Measurements from ENCODE around the gene RNF151. TPM values are rescaled to one million over a fixed set of nuclear protein-coding genes. Genes with fewer than 3 reads are reported as not detected.
"Not testable (repeated sequence)": the region's sequence is repeated elsewhere in the genome, so short reads cannot be mapped to it uniquely, and the experiment has no call there.

RNF151 gene
- total and polyA plus RNA-seq, 10 donors = 0.16 to 0.26 (median 0.17) TPM; not detected in 7

- no peaks in the 10 kb centered on the region for H3K9me3 ChIP-seq
- 77 to 89% (median 88%) methylated on average over 6 to 19 of the region's 19 CpGs for WGBS, 5 donors
- no peak overlapping the region for H3K4me3 ChIP-seq
- H3K36me3 ChIP-seq = no peaks in the 10 kb centered on the region
- no peak overlapping the region for H3K27ac ChIP-seq
- DNase-seq = no peak
- H3K4me1 ChIP-seq = no peaks in the 10 kb centered on the region
- H3K27me3 ChIP-seq (replicated peaks in 1 of 7) = peaks cover 0 to 10% (median 0%) of the 10 kb centered on the region in 7 donors
- TF ChIP-seq POLR2AphosphoS5 (IDR thresholded peaks at IDR 0.05) (no peak), POLR2A (IDR thresholded peaks at IDR 0.05) (no peak)
- TF ChIP-seq, protein P1, sequence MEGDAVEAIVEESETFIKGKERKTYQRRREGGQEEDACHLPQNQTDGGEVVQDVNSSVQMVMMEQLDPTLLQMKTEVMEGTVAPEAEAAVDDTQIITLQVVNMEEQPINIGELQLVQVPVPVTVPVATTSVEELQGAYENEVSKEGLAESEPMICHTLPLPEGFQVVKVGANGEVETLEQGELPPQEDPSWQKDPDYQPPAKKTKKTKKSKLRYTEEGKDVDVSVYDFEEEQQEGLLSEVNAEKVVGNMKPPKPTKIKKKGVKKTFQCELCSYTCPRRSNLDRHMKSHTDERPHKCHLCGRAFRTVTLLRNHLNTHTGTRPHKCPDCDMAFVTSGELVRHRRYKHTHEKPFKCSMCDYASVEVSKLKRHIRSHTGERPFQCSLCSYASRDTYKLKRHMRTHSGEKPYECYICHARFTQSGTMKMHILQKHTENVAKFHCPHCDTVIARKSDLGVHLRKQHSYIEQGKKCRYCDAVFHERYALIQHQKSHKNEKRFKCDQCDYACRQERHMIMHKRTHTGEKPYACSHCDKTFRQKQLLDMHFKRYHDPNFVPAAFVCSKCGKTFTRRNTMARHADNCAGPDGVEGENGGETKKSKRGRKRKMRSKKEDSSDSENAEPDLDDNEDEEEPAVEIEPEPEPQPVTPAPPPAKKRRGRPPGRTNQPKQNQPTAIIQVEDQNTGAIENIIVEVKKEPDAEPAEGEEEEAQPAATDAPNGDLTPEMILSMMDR (IDR thresholded peaks at IDR 0.05 in 8 of 11, conservative IDR thresholded peaks at IDR 0.05 in 3 of 11) = no peak
- intact Hi-C loops (cut with DNase I; ENCODE audit: low total_unique reads) = no loop called here
These were observed 16.1 kb upstream of the RNF151 start for GRCh38 chr16:1950559-1950958.

- H3K9me3 ChIP-seq = no peaks in the 10 kb centered on the region
- H3K4me3 ChIP-seq = no peak overlapping the region
- peaks cover 0 to 10% (median 0%) of the 10 kb centered on the region in 7 donors for H3K27me3 ChIP-seq (replicated peaks in 1 of 7)
- DNase-seq = peak; percentile 69
- no peaks in the 10 kb centered on the region for H3K36me3 ChIP-seq
- WGBS, 5 donors = 83 to 90% (median 88%) methylated on average over 22 of the region's 22 CpGs
- H3K4me1 ChIP-seq = peaks cover 0 to 5% (median 2%) of the 10 kb centered on the region in 6 donors
- H3K27ac ChIP-seq = no peak overlapping the region
- intact Hi-C loops (cut with DNase I; ENCODE audit: low total_unique reads) = no loop called here
- TF ChIP-seq, protein P1 (IDR thresholded peaks at IDR 0.05 in 8 of 11, conservative IDR thresholded peaks at IDR 0.05 in 3 of 11) = no peak
- TF ChIP-seq POLR2AphosphoS5 (IDR thresholded peaks at IDR 0.05) (no peak), POLR2A (IDR thresholded peaks at IDR 0.05) (no peak)
These were observed 12.9 kb upstream of the RNF151 start for GRCh38 chr16:1953734-1954133.

DNA sequence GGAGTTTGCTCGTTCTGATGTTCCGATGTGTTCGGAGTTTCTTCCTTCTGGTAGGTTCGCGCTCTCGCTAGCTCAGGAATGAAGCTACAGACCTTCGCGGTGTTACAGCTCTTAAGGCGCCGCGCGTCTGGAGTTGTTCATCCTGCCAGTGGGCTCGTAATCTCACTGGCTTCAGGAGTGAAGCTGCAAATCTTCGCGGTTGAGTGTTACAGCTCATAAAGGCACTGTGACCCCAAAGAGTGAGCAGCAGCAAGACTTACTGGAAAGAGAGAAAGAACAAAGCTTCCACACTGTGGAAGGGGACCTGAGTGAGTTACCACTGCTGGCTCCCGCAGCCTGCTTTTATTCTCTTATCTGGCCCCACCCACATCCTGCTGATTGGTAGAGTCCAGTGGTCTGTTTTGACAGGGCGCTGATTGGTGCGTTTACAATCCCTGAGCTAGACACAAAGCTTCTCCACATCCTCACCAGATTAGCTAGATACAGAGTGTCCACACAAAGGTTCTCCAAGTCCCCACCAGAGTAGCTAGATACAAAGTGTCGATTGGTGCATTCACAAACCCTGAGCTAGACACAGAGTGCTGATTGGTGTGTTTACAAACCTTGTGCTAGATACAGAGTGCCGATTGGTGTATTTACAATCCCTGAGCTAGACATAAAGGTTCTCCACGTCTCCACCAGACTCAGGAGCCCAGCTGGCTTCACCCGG is 9.1 kb upstream of the RNF151 start:
- peaks cover 8 to 42% (median 38%) of the 10 kb centered on the region in 6 donors for H3K4me1 ChIP-seq
- intact Hi-C loops (cut with DNase I; ENCODE audit: low total_unique reads); DNase-seq; H3K9me3 ChIP-seq; H3K27ac ChIP-seq; H3K27me3 ChIP-seq (replicated peaks in 1 of 7); H3K4me3 ChIP-seq: not testable (repeated sequence)
- 83 to 93% (median 89%) methylated on average over 16 to 22 of the region's 22 CpGs for WGBS, 5 donors
- H3K36me3 ChIP-seq = peaks cover 0 to 20% (median 17%) of the 10 kb centered on the region in 6 donors

GRCh38 chr16:1958143-1958491 is 8.5 kb upstream of the RNF151 start:
- H3K27me3 ChIP-seq (replicated peaks in 1 of 7); H3K27ac ChIP-seq; DNase-seq; intact Hi-C loops (cut with DNase I; ENCODE audit: low total_unique reads); H3K4me3 ChIP-seq; H3K9me3 ChIP-seq: not testable (repeated sequence)
- peaks cover 0 to 25% (median 23%) of the 10 kb centered on the region in 6 donors for H3K36me3 ChIP-seq
- WGBS, 5 donors = 69 to 92% (median 75%) methylated on average over 14 to 30 of the region's 30 CpGs
- peaks cover 13 to 47% (median 43%) of the 10 kb centered on the region in 6 donors for H3K4me1 ChIP-seq

DNA sequence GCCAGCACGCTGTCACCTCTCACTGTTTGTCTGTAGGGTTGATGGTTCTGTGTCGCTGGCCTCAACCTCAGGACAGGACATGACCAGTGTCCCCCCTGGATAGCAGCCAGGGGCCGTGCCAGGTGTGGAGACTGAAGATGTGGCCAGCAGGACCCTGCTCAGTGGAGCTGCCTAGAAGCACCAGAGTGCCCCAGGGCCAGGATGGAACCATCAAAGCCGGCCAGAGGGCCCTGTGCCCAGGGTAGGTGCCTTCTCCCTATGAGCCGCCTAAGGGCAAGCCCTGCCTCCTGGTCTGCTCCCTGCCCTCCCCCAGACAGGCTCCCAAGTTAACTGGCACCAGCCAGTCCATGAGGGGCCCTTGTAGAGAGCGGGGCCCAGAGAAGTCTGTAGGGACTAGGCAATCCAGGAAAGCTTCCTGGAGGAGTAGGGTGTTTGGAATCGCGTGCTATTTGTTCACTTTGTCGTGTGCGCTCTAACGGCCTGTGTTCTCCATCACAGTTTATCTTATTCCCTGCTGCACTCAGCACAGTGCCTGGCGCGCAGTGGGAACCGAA is 7.9 kb upstream of the RNF151 start:
- intact Hi-C loops (cut with DNase I; ENCODE audit: low total_unique reads) = no loop called here
- Histone ChIP-seq H3K36me3 (peaks cover 0 to 32% (median 26%) of the 10 kb centered on the region in 6 donors), H3K9me3 (no peaks in the 10 kb centered on the region), H3K27ac (peak overlapping the region in 6 of 8 donors; percentile 82 to 99 (median 90)), H3K27me3 (replicated peaks in 1 of 7) (peaks cover 0 to 10% (median 0%) of the 10 kb centered on the region in 7 donors), H3K4me1 (peaks cover 20 to 54% (median 50%) of the 10 kb centered on the region in 6 donors), H3K4me3 (peak overlapping the region in 6 of 8 donors; percentile 66 to 95 (median 84))
- TF ChIP-seq, protein P1 (IDR thresholded peaks at IDR 0.05 in 8 of 11, conservative IDR thresholded peaks at IDR 0.05 in 3 of 11) = no peak
- TF ChIP-seq POLR2A (IDR thresholded peaks at IDR 0.05) (no peak), POLR2AphosphoS5 (IDR thresholded peaks at IDR 0.05) (no peak)
- 40 to 43% (median 42%) methylated on average over 10 to 14 of the region's 14 CpGs for WGBS, 5 donors
- DNase-seq = peak; percentile 82

Measured in spleen (tissue), 11 donors.